Endothelial cell of umbilical vein (primary cell): ENCODE data around the gene PLEKHA7.

Source experiments
- CTCF ChIP-seq, 2 donors: IDR thresholded peaks; 1 replicate in 1 of 2; 2 replicates in 1 of 2; pipeline ENCODE4 v1.5.1; 2011; ENCODE audit warnings: low read length in 2 of 2, mild to moderate bottlenecking in 2 of 2, moderate library complexity in 2 of 2, control low read depth in 1 of 2, inconsistent platforms in 1 of 2, low read depth in 1 of 2; ENCODE audit not compliant: insufficient read depth in 1 of 2; ENCODE audit errors: extremely low read depth in 1 of 2
- EZH2 ChIP-seq: IDR thresholded peaks from 2 replicates; pipeline ENCODE4 v1.6.1; 2012; ENCODE audit warnings: borderline replicate concordance, low read depth, mild to moderate bottlenecking, moderate library complexity, low read length, inconsistent platforms; ENCODE audit not compliant: severe bottlenecking
- GATA2 ChIP-seq: IDR thresholded peaks from 2 replicates; pipeline ENCODE4 v1.7.0; 2011; ENCODE audit warnings: low read depth, mild to moderate bottlenecking, moderate library complexity, mixed read lengths, low read length; ENCODE audit not compliant: insufficient read length, insufficient read depth
- JUN ChIP-seq: IDR thresholded peaks from 2 replicates; pipeline ENCODE4 v1.6.1; 2011; ENCODE audit warnings: borderline replicate concordance, low read depth; ENCODE audit not compliant: insufficient read length, insufficient read depth
- MYC ChIP-seq: IDR thresholded peaks from one replicate; pipeline ENCODE4 v1.6.1; 2011; ENCODE audit warnings: mild to moderate bottlenecking, low read depth, low read length
- POLR2A ChIP-seq: IDR thresholded peaks from 2 replicates; pipeline ENCODE4 v1.6.1; 2012; ENCODE audit warnings: low read depth, mild to moderate bottlenecking, control low read depth, low read length
- POLR2AphosphoS5 ChIP-seq: IDR thresholded peaks from 2 replicates; pipeline ENCODE4 v1.6.1; 2012; ENCODE audit warnings: low read depth, mild to moderate bottlenecking, control low read depth, low read length, moderate library complexity; ENCODE audit not compliant: insufficient read depth

- TF ChIP-seq CTCF (IDR thresholded peaks at IDR 0.05; ENCODE audit: extremely low read depth in 1 of 2, insufficient read depth in 1 of 2, low read depth in 1 of 2, low read length in 2 of 2) (no peak), JUN (no peak), POLR2A (no peak), EZH2 (no peak), GATA2 (no peak), POLR2AphosphoS5 (no peak), MYC (no peak)
Observed at GRCh38 chr11:17019232-17019631, 5.0 kb upstream of the PLEKHA7 start.
